ENCODE results near the gene MFSD2B.

The MFSD2B gene

GRCh38 chr2:24019729-24020128 is 9.8 kb downstream of the MFSD2B start:
- no peak for DNase-seq (ENCODE audit: extremely low read depth, low read depth)
- no peak for TF ChIP-seq CTCF (IDR thresholded peaks at IDR 0.05; ENCODE audit: low read depth, low read length, missing control alignments)
- no peak overlapping the region for H3K4me3 ChIP-seq (replicated peaks; ENCODE audit: low read depth, low read length)

GRCh38 chr2:24020244-24020643 is 10.4 kb downstream of the MFSD2B start:
- no peak for DNase-seq (ENCODE audit: extremely low read depth, low read depth)
- no peak for TF ChIP-seq CTCF (IDR thresholded peaks at IDR 0.05; ENCODE audit: low read depth, low read length, missing control alignments)
- no peak overlapping the region for H3K4me3 ChIP-seq (replicated peaks; ENCODE audit: low read depth, low read length)

GRCh38 chr2:24021122-24021998 is 11.5 kb downstream of the MFSD2B start:
- peak; percentile 43 for TF ChIP-seq CTCF (IDR thresholded peaks at IDR 0.05; ENCODE audit: low read depth, low read length, missing control alignments)
- no peak overlapping the region for H3K4me3 ChIP-seq (replicated peaks; ENCODE audit: low read depth, low read length)
- no peak for DNase-seq (ENCODE audit: extremely low read depth, low read depth)

GRCh38 chr2:24022324-24022974 is 12.6 kb downstream of the MFSD2B start:
- H3K4me3 ChIP-seq (replicated peaks; ENCODE audit: low read depth, low read length), result no peak overlapping the region
- TF ChIP-seq CTCF (IDR thresholded peaks at IDR 0.05; ENCODE audit: low read depth, low read length, missing control alignments), result no peak
- DNase-seq (ENCODE audit: extremely low read depth, low read depth), result no peak

GRCh38 chr2:24022975-24023575 is 13.2 kb downstream of the MFSD2B start:
- DNase-seq (ENCODE audit: extremely low read depth, low read depth), result no peak
- H3K4me3 ChIP-seq (replicated peaks; ENCODE audit: low read depth, low read length), result no peak overlapping the region
- TF ChIP-seq CTCF (IDR thresholded peaks at IDR 0.05; ENCODE audit: low read depth, low read length, missing control alignments), result no peak

- peak; percentile 32 for TF ChIP-seq CTCF (IDR thresholded peaks at IDR 0.05; ENCODE audit: low read depth, low read length, missing control alignments)
- DNase-seq (ENCODE audit: extremely low read depth, low read depth), result no peak
- H3K4me3 ChIP-seq (replicated peaks; ENCODE audit: low read depth, low read length), result no peak overlapping the region
Observed at GRCh38 chr2:24024018-24024417, 14.1 kb downstream of the MFSD2B start.
